Left lung (tissue), 10 donors: ENCODE data around the gene SEPTIN12. TPM values are rescaled to one million over a fixed set of nuclear protein-coding genes. Genes with fewer than 3 reads are reported as not detected.
A peak's percentile ranks its signal among the peaks of the same experiment; 100 is the strongest.

ENCODE experiments used
- ATAC-seq: fragments of 200-7000 bp; cut with Tn5 transposase; one replicate; pipeline ENCODE4 v1.9.1; 2020; ENCODE audit warnings: moderate library complexity
- DNase-seq, 4 donors: peaks; one replicate each; pipeline ENCODE4 v3.0.0-alpha.2; 2013 to 2020
- H3K27ac ChIP-seq, 2 donors: fragments of 200-600 bp; sonication (generic) in 1 of 2; one replicate each; pipeline versions ENCODE4 v1.5.0 to v1.8.0; 2020 to 2021
- H3K27me3 ChIP-seq, 2 donors: fragments of 200-600 bp; sonication (generic) in 1 of 2; one replicate each; pipeline versions ENCODE4 v1.5.0 to v1.8.0; 2020 to 2021
- H3K36me3 ChIP-seq, 2 donors: fragments of 200-600 bp; sonication (generic) in 1 of 2; one replicate each; pipeline versions ENCODE4 v1.5.0 to v1.8.0; 2020 to 2021
- H3K4me1 ChIP-seq, 2 donors: fragments of 200-600 bp; one replicate each; pipeline ENCODE4 v1.8.0; 2021
- H3K4me3 ChIP-seq, 2 donors: fragments of 200-600 bp; sonication (generic) in 1 of 2; one replicate each; pipeline versions ENCODE4 v1.5.0 to v1.8.0; 2020 to 2021; ENCODE audit warnings: mild to moderate bottlenecking in 1 of 2
- H3K9me3 ChIP-seq, 2 donors: fragments of 200-600 bp; sonication (generic) in 1 of 2; one replicate each; pipeline versions ENCODE4 v1.5.0 to v1.8.0; 2020 to 2021
- CTCF ChIP-seq, 2 donors: fragments of 200-600 bp; sonication (generic) in 1 of 2; IDR thresholded peaks; one replicate each; pipeline versions ENCODE4 v1.5.0 to v1.8.0; 2021; ENCODE audit warnings: antibody characterized with exemption in 2 of 2
- intact Hi-C, 2 donors: fragments of 100-400 bp; cut with DNase I; formaldehyde crosslinking; loops; one replicate each; pipeline versions ENCODE4 v1.11.2 to v1.14.2; 2022
- polyA plus RNA-seq, 6 donors: library from polyadenylated mRNA; unstranded; fragments of 120-200 nt; gene quantifications; one replicate each; pipeline ENCODE4 v1.2.1, GENCODE V29; 2013; ENCODE audit not compliant: insufficient read length in 6 of 6
- total RNA-seq, 2 donors: library from RNA; stranded (reverse); fragmentation: NEBNext Ultra II Directional; extraction: Animal tissue kit (Norgen Biotek cat#: 25700); gene quantifications; one replicate each; pipeline ENCODE4 v1.2.1, GENCODE V29; 2021
- donor health status: DM: no; HTN: yes; CAD: no.
- donor health status: DM: no; HTN: no; CAD: no.

SEPTIN12 gene
- total and polyA plus RNA-seq, 8 donors: 0.28 to 14.6 (median 0.65) TPM; not detected in 5

DNA sequence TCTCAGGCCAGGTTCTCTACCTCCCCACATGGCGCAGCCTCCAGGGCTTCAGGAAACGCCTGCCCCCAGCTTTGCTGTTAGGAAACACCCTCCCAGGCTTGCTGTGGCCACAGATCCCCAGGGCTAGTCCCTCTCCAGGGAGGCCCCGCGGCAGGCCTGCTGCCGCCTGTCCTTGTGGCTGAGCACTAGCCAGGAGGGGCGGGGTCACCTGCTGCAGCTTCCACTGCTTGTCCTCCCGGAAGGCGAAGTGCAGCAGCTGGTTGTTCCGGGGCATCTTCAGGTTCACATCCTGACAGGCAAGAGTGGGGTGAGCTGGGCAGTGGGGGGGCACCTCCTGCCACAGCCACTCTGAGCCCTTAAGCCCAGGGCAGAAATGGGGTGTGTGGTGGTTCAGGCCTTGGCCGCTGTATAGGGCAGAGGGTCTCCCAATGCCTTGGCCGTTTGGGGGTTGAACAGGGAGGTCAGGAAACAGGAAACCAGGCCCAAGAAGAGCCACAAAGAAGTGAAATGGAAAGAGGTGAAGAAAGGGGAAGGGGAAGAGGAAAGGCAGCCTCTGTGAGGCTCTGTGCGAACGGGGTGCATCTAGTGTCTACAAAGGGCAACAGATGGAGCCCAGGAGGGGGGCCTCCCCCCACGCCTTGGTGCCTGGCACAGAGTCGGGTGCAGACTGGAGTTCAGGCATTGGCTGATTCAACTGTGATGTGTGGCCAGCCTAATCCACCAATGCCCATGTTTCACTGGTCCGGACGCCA, 12.3 kb upstream of the SEPTIN12 start:
- no peaks in the 10 kb centered on the region for H3K27me3 ChIP-seq
- H3K4me3 ChIP-seq: peak overlapping the region in 1 of 2 donors; percentile 88
- peaks cover 0 to 57% of the 10 kb centered on the region in 2 donors for H3K36me3 ChIP-seq
- ATAC-seq: peak; percentile 9
- no peak for TF ChIP-seq CTCF (IDR thresholded peaks at IDR 0.05)
- peaks cover 20 to 42% of the 10 kb centered on the region in 2 donors for H3K4me1 ChIP-seq
- intact Hi-C loops: no loop called here
- H3K27ac ChIP-seq: peak overlapping the region in 1 of 2 donors; percentile 94
- DNase-seq: peak in 2 of 4 donors; percentile 63 to 87
- H3K9me3 ChIP-seq: no peaks in the 10 kb centered on the region

- no peak overlapping the region for H3K27ac ChIP-seq
- TF ChIP-seq CTCF (IDR thresholded peaks at IDR 0.05): no peak
- intact Hi-C loops: no loop called here
Measured at GRCh38 chr16:4799171-4799855, 11.2 kb upstream of the SEPTIN12 start.

DNA sequence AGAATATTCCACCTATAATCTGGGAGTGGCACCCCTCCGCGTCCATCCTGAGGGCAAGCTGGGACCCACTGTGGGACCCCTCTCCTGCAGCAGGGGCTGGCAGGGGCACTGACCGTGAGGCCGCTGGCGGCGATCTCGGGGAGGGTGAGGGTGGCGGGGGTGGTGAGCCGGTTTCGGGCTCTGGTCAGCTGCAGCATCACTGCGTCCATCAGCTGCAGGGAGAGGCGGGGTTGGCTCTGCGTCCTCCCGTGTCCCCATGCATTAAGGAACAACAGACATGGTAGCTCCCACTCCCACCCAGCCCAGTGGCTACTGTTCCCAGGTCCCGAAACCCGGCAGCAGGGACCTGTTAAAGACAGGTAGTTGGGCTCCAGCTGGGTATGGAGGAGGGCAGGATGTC, 10.3 kb upstream of the SEPTIN12 start:
- H3K4me3 ChIP-seq: no peak overlapping the region
- ATAC-seq: no peak
- intact Hi-C loops: no loop called here

More at GRCh38 chr16:4799171-4799855, 11.2 kb upstream of the SEPTIN12 start:
- no peak for DNase-seq
- peaks cover 0 to 46% of the 10 kb centered on the region in 2 donors for H3K36me3 ChIP-seq
- peaks cover 20 to 39% of the 10 kb centered on the region in 2 donors for H3K4me1 ChIP-seq
- no peaks in the 10 kb centered on the region for H3K9me3 ChIP-seq
- no peak overlapping the region for H3K4me3 ChIP-seq
- no peak for ATAC-seq
- no peaks in the 10 kb centered on the region for H3K27me3 ChIP-seq

DNA sequence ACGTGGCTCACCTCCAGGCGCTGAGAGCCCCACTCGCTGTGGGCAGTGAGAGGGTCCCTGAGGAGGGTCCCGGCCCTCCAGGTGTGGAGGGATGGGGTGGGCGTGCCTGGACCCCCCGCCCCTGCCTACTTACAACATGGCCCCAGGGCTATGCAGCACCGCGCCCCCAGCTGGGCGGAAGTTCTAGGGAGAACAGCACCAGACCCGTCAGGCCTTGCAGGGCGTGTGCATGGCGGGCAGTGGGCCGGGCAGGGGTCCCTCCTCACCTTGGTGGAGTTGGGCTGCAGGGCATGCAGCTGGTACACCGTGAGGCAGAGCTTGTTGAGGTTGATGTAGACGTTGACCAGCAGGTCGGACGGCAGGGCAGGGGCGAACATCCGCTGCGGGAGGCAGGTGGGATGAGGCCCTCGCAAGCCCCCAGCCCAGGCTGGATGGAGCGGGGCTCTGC, 9.7 kb upstream of the SEPTIN12 start:
- ATAC-seq: no peak
- Histone ChIP-seq H3K27ac (no peak overlapping the region), H3K27me3 (no peaks in the 10 kb centered on the region), H3K36me3 (peaks cover 0 to 39% of the 10 kb centered on the region in 2 donors), H3K9me3 (no peaks in the 10 kb centered on the region), H3K4me3 (no peak overlapping the region), H3K4me1 (peaks cover 14 to 24% of the 10 kb centered on the region in 2 donors)
- intact Hi-C loops: no loop called here
- no peak for DNase-seq
- TF ChIP-seq CTCF (IDR thresholded peaks at IDR 0.05): no peak

More for the DNA sequence above, 10.3 kb upstream of the SEPTIN12 start:
- Histone ChIP-seq H3K4me1 (peaks cover 18 to 30% of the 10 kb centered on the region in 2 donors), H3K36me3 (peaks cover 0 to 39% of the 10 kb centered on the region in 2 donors), H3K27ac (no peak overlapping the region), H3K27me3 (no peaks in the 10 kb centered on the region), H3K9me3 (no peaks in the 10 kb centered on the region)
- TF ChIP-seq CTCF (IDR thresholded peaks at IDR 0.05): no peak
- DNase-seq: no peak
